Measurements from ENCODE around the gene ELOVL6.
"Not testable (repeated sequence)": the region's sequence is repeated elsewhere in the genome, so short reads cannot be mapped to it uniquely, and the experiment has no call there.

GRCh38 chr4:110193287-110193686 lies 5.1 kb downstream of the ELOVL6 start:
- TF ChIP-seq POLR2A (IDR thresholded peaks at IDR 0.05; ENCODE audit: extremely low read depth, insufficient read length); CTCF (IDR thresholded peaks at IDR 0.05; ENCODE audit: low read depth, low read length): not testable (repeated sequence)

Measured in NB4 (cell line).